GM19025 (cell line): ENCODE results near the gene CACNA1B.
"Not testable (repeated sequence)": the region's sequence is repeated elsewhere in the genome, so short reads cannot be mapped to it uniquely, and the experiment has no call there.

ENCODE experiments used
- ATAC-seq: cut with Tn5 transposase; IDR thresholded peaks from one replicate; pipeline ENCODE4 v1.9.1; 2021; ENCODE audit warnings: mild to moderate bottlenecking, low read depth, moderate library complexity; ENCODE audit not compliant: unreplicated experiment

Gene CACNA1B

GRCh38 chr9:137884547-137884946 lies 7.0 kb downstream of the CACNA1B start:
- not testable (repeated sequence) for ATAC-seq

GRCh38 chr9:137885121-137885520 lies 7.5 kb downstream of the CACNA1B start:
- not testable (repeated sequence) for ATAC-seq

- ATAC-seq = not testable (repeated sequence)
Observed at GRCh38 chr9:137888621-137889020, 11.0 kb downstream of the CACNA1B start.

- not testable (repeated sequence) for ATAC-seq
Observed at GRCh38 chr9:137889966-137890365, 12.4 kb downstream of the CACNA1B start.

- ATAC-seq = not testable (repeated sequence)
Observed at GRCh38 chr9:137890768-137891587, 13.4 kb downstream of the CACNA1B start.

- no peak for ATAC-seq
Observed at GRCh38 chr9:137891588-137892423, 14.2 kb downstream of the CACNA1B start.

- no peak for ATAC-seq
Observed at GRCh38 chr9:137892424-137893191, 15.0 kb downstream of the CACNA1B start.

GRCh38 chr9:137893670-137894069 lies 16.1 kb downstream of the CACNA1B start:
- no peak for ATAC-seq

- no peak for ATAC-seq
Observed at GRCh38 chr9:137899551-137900360, 22.2 kb downstream of the CACNA1B start.

GRCh38 chr9:137900584-137901310 lies 23.2 kb downstream of the CACNA1B start:
- ATAC-seq = no peak

- ATAC-seq = no peak
Observed at GRCh38 chr9:137902646-137903045, 25.1 kb downstream of the CACNA1B start.

GRCh38 chr9:137905740-137906139 lies 28.2 kb downstream of the CACNA1B start:
- ATAC-seq = no peak

- no peak for ATAC-seq
Observed at GRCh38 chr9:137907776-137908175, 30.2 kb downstream of the CACNA1B start.

GRCh38 chr9:137912671-137913070 lies 35.1 kb downstream of the CACNA1B start:
- no peak for ATAC-seq

GRCh38 chr9:137913132-137913531 lies 35.5 kb downstream of the CACNA1B start:
- no peak for ATAC-seq

- no peak for ATAC-seq
Observed at GRCh38 chr9:137913771-137914767, 36.5 kb downstream of the CACNA1B start.

- no peak for ATAC-seq
Observed at GRCh38 chr9:137916540-137916939, 39.0 kb downstream of the CACNA1B start.

GRCh38 chr9:137917116-137917515 lies 39.5 kb downstream of the CACNA1B start:
- ATAC-seq = no peak
